Gastrocnemius medialis (tissue), 4 donors: ENCODE measurements around the gene PCSK5. TPM values are rescaled to one million over a fixed set of nuclear protein-coding genes. Genes with fewer than 3 reads are reported as not detected.

Experiments used
- ATAC-seq, 2 donors: fragments of 150-250 bp; one replicate each; pipeline ENCODE4 v1.9.1; 2016
- DNase-seq, 2 donors: peaks; one replicate each; pipeline ENCODE4 v3.0.0-alpha.2; 2019
- H3K27ac ChIP-seq, 4 donors: fragments of 200-600 bp; sonication (generic); 1 replicate in 1 of 4; 2 replicates in 3 of 4; pipeline ENCODE4 v1.5.1; 2016 to 2018; ENCODE audit warnings: mild to moderate bottlenecking in 2 of 4, moderate library complexity in 1 of 4
- H3K27me3 ChIP-seq, 3 donors: fragments of 200-600 bp; sonication (generic) in 2 of 3; 1 replicate in 1 of 3; 2 replicates in 2 of 3; pipeline versions ENCODE4 v1.5.1 to v1.6.0; 2016 to 2019; ENCODE audit warnings: mild to moderate bottlenecking in 1 of 3, moderate library complexity in 1 of 3
- H3K36me3 ChIP-seq, 2 donors: fragments of 200-600 bp; sonication (generic) in 1 of 2; one replicate each; pipeline ENCODE4 v1.5.1; 2017 to 2018
- H3K4me1 ChIP-seq, 2 donors: fragments of 200-600 bp; sonication (generic) in 1 of 2; one replicate each; pipeline ENCODE4 v1.5.1; 2016 to 2017; ENCODE audit warnings: mild to moderate bottlenecking in 2 of 2
- H3K4me3 ChIP-seq, 4 donors: fragments of 200-600 bp; sonication (generic) in 3 of 4; 1 replicate in 1 of 4; 2 replicates in 3 of 4; pipeline ENCODE4 v1.5.1; 2016 to 2019; ENCODE audit warnings: mild to moderate bottlenecking in 2 of 4
- H3K9me3 ChIP-seq, 3 donors: fragments of 200-600 bp; sonication (generic) in 2 of 3; 1 replicate in 1 of 3; 2 replicates in 2 of 3; pipeline ENCODE4 v1.5.1; 2016 to 2019
- CTCF ChIP-seq, 5 experiments: fragments of 450-650 bp in 3 of 5; fragments of 200-600 bp in 2 of 5; sonication (generic) in 2 of 5; IDR thresholded peaks in 4 of 5; conservative IDR thresholded peaks in 1 of 5; 1 replicate in 4 of 5; 2 replicates in 1 of 5; pipeline ENCODE4 v1.5.1; 2016 to 2019; ENCODE audit warnings: antibody characterized with exemption in 5 of 5, mild to moderate bottlenecking in 3 of 5, moderate library complexity in 3 of 5
- POLR2A ChIP-seq, 2 donors: fragments of 450-650 bp; IDR thresholded peaks; one replicate each; pipeline ENCODE4 v1.6.1; 2017; ENCODE audit warnings: antibody characterized with exemption in 2 of 2, mild to moderate bottlenecking in 2 of 2, moderate library complexity in 2 of 2
- in situ Hi-C, 4 donors: fragments of 200-750 bp; cut with MboI; loops; one replicate each; pipeline versions ENCODE4 v1.15.0 to v1.8.0; 2017; ENCODE audit warnings: low sequenced_read_pairs in 4 of 4
- intact Hi-C: fragments of 100-400 bp; cut with DNase I; formaldehyde crosslinking; loops from one replicate; pipeline ENCODE4 v1.15.1; 2023; ENCODE audit warnings: low total_unique reads
- total RNA-seq, 4 donors: library from RNA; depleted of rRNA; stranded (reverse); fragments of >200 nt; gene quantifications; one replicate each; pipeline versions ENCODE4 v1.1.0 to v1.2.3, GENCODE V29; 2016

PCSK5 gene
- total RNA-seq, 4 donors from 2014 or later, result 1.3 to 8.3 (median 3.2) TPM

- no peak overlapping the region for H3K4me3 ChIP-seq
- ATAC-seq (no peak), DNase-seq (no peak)
- no peaks in the 10 kb centered on the region for H3K27me3 ChIP-seq
- H3K27ac ChIP-seq, result no peak overlapping the region
- in situ Hi-C loops (loop anchor here in 1 of 4 donors (25.0 kb wide), 1 partner anchor 683 kb away; no protein-coding TSS in a partner anchor), intact Hi-C loops (no loop called here)
- no peaks in the 10 kb centered on the region for H3K36me3 ChIP-seq
- no peaks in the 10 kb centered on the region for H3K4me1 ChIP-seq
- TF ChIP-seq POLR2A (IDR thresholded peaks at IDR 0.05) (no peak), CTCF (IDR thresholded peaks at IDR 0.05 in 4 of 5, conservative IDR thresholded peaks at IDR 0.05 in 1 of 5) (no peak)
- no peaks in the 10 kb centered on the region for H3K9me3 ChIP-seq
These were observed 20.0 kb upstream of the PCSK5 start for GRCh38 chr9:75870450-75870849.

GRCh38 chr9:75871624-75872023, 18.8 kb upstream of the PCSK5 start:
- no peaks in the 10 kb centered on the region for H3K36me3 ChIP-seq
- in situ Hi-C loops, result loop anchor here in 1 of 4 donors (25.0 kb wide), 1 partner anchor 684 kb away; no protein-coding TSS in a partner anchor
- intact Hi-C loops, result no loop called here
- no peak for TF ChIP-seq CTCF (IDR thresholded peaks at IDR 0.05 in 4 of 5, conservative IDR thresholded peaks at IDR 0.05 in 1 of 5)
- TF ChIP-seq POLR2A (IDR thresholded peaks at IDR 0.05), result no peak
- H3K9me3 ChIP-seq, result no peaks in the 10 kb centered on the region
- no peak for DNase-seq
- no peak overlapping the region for H3K4me3 ChIP-seq
- no peak for ATAC-seq
- H3K27ac ChIP-seq, result no peak overlapping the region
- no peaks in the 10 kb centered on the region for H3K27me3 ChIP-seq
- no peaks in the 10 kb centered on the region for H3K4me1 ChIP-seq

GRCh38 chr9:75873712-75874111, 16.8 kb upstream of the PCSK5 start:
- no peaks in the 10 kb centered on the region for H3K4me1 ChIP-seq
- ATAC-seq, result no peak
- intact Hi-C loops, result no loop called here
- H3K9me3 ChIP-seq, result no peaks in the 10 kb centered on the region
- H3K36me3 ChIP-seq, result no peaks in the 10 kb centered on the region
- no peak overlapping the region for H3K27ac ChIP-seq
- DNase-seq, result no peak
- H3K4me3 ChIP-seq, result no peak overlapping the region
- in situ Hi-C loops, result loop anchor here in 1 of 4 donors (25.0 kb wide), 1 partner anchor 686 kb away; no protein-coding TSS in a partner anchor
- H3K27me3 ChIP-seq, result no peaks in the 10 kb centered on the region
- TF ChIP-seq CTCF (IDR thresholded peaks at IDR 0.05 in 4 of 5, conservative IDR thresholded peaks at IDR 0.05 in 1 of 5), result no peak
- TF ChIP-seq POLR2A (IDR thresholded peaks at IDR 0.05), result no peak

GRCh38 chr9:75876999-75877640, 13.4 kb upstream of the PCSK5 start:
- TF ChIP-seq POLR2A (IDR thresholded peaks at IDR 0.05), result no peak
- DNase-seq (no peak), ATAC-seq (no peak)
- no peaks in the 10 kb centered on the region for H3K27me3 ChIP-seq
- H3K4me3 ChIP-seq, result no peak overlapping the region
- no peak overlapping the region for H3K27ac ChIP-seq
- H3K9me3 ChIP-seq, result no peaks in the 10 kb centered on the region
- no peaks in the 10 kb centered on the region for H3K36me3 ChIP-seq
- intact Hi-C loops (no loop called here), in situ Hi-C loops (no loop called here)
- H3K4me1 ChIP-seq, result no peaks in the 10 kb centered on the region

- TF ChIP-seq POLR2A (IDR thresholded peaks at IDR 0.05) (no peak), CTCF (IDR thresholded peaks at IDR 0.05 in 4 of 5, conservative IDR thresholded peaks at IDR 0.05 in 1 of 5) (no peak)
- DNase-seq (no peak), ATAC-seq (no peak)
- no peaks in the 10 kb centered on the region for H3K36me3 ChIP-seq
- intact Hi-C loops (no loop called here), in situ Hi-C loops (no loop called here)
- no peak overlapping the region for H3K27ac ChIP-seq
- no peak overlapping the region for H3K4me3 ChIP-seq
- H3K27me3 ChIP-seq, result no peaks in the 10 kb centered on the region
- no peaks in the 10 kb centered on the region for H3K4me1 ChIP-seq
- no peaks in the 10 kb centered on the region for H3K9me3 ChIP-seq
These were observed 12.0 kb upstream of the PCSK5 start for GRCh38 chr9:75878488-75878860.
